K562 (cell line): ENCODE measurements around the gene HCAR1.

ENCODE experiments used
- HIVEP1 ChIP-seq: fragments of 250-450 bp; sonication (Bioruptor Pico); IDR thresholded peaks from 2 replicates; pipeline ENCODE4 v1.4.0; 2020; ENCODE audit warnings: mild to moderate bottlenecking
- MEF2D ChIP-seq: conservative IDR thresholded peaks from 2 replicates; pipeline ENCODE4 v1.6.1; 2016; ENCODE audit warnings: low read depth, missing genetic modification characterization, missing compliant biosample characterization
- MLLT1 ChIP-seq, 2 experiments: fragments of 450-650 bp; IDR thresholded peaks; 2 replicates each; pipeline ENCODE4 v1.6.1; 2016
- NR0B1 ChIP-seq: fragments of 450-650 bp; IDR thresholded peaks from one replicate; pipeline ENCODE4 v1.6.1; 2018; ENCODE audit warnings: mild to moderate bottlenecking, moderate library complexity; ENCODE audit not compliant: partially characterized antibody
- PKNOX1 ChIP-seq: fragments of 450-650 bp; IDR thresholded peaks from 2 replicates; pipeline ENCODE4 v1.6.1; 2016
- REST ChIP-seq, 2 experiments: fragments of 450-650 bp; formaldehyde crosslinking in 1 of 2; IDR thresholded peaks; 2 replicates each; pipeline versions ENCODE4 v1.4.0 to v1.6.1; 2014 to 2020; ENCODE audit warnings: mild to moderate bottlenecking in 2 of 2, borderline replicate concordance in 1 of 2, low read depth in 1 of 2
- ZNF431 ChIP-seq: sonication (generic); formaldehyde crosslinking; IDR thresholded peaks from 2 replicates; pipeline ENCODE4 v1.8.0; 2022; ENCODE audit warnings: mild to moderate bottlenecking, missing genetic modification reagents

DNA sequence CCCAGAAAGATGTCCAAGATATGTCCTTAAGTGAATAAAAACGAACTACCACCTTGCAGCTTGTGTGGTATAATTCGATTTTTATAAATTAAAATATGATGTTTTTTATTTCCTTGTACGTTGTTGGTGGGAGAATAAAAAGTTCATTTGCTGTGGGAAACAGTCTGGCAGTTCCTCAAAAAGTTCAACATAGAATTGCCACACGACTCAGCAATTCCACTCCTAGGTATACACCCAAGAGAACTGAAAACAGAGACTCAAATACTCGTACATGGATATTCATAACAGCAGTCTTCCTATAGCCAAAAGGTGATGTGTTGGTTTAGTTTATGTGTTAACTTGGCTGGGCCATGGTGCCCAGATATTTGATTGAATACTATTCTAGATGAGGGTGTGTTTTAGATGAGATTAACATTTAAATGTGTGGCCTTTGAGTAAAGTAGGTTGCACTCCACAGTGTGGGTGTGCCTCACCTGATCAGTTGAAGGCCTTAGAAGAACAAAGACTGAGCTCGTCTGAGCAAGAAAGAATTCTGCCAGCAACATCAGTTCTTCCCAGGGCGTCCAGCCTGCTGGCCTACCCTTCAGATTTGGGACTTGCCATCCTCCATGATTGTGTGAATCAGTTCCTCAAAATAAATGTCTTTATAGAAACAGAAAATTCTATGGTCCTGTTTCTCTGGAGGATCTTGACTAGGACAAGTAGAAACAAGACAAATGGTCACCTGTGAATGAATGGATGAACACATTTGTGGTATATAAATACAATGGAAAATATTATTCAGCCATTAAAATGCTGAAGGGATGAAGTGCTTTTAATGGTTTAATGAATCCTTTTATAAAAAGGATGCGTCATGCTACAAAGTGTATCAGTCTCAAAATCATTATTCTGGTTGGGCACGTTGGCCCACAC, 16.8 kb upstream of the HCAR1 start:
- TF ChIP-seq PKNOX1 (no peak), HIVEP1 (CRISPR knock-in tag) (no peak), REST (IDR thresholded peaks at IDR 0.05; ENCODE audit: borderline replicate concordance) (no peak), REST (CRISPR knock-in tag; IDR thresholded peaks at IDR 0.05; ENCODE audit: low read depth) (no peak), ZNF431 (no peak), MLLT1 (IDR thresholded peaks at IDR 0.05) (no peak), MEF2D (tag) (no peak), NR0B1 (no peak)
